ENCODE measurements around the gene SSH2. TPM values are rescaled to one million over a fixed set of nuclear protein-coding genes. Genes with fewer than 3 reads are reported as not detected.

Gene SSH2
- total and polyA plus RNA-seq, 9 of the 15 experiments (the other 6 are each of a cell fraction or from before 2014, with no cell fraction given): 3.9 to 16.1 (median 10.2) TPM

- TF ChIP-seq REST (IDR thresholded peaks at IDR 0.05; ENCODE audit: borderline replicate concordance) (no peak), REST (CRISPR knock-in tag; IDR thresholded peaks at IDR 0.05; ENCODE audit: low read depth) (no peak), MAFF (IDR thresholded peaks at IDR 0.05; ENCODE audit: low read length) (peak; percentile 79), EHMT2 (IDR thresholded peaks at IDR 0.05) (no peak), RBM25 (IDR thresholded peaks at IDR 0.05; ENCODE audit: low read depth, low read length, severe bottlenecking) (no peak), RHOXF2B (CRISPR knock-in tag; conservative IDR thresholded peaks at IDR 0.05) (no peak), C11orf30 (IDR thresholded peaks at IDR 0.05; ENCODE audit: low read depth) (peak; percentile 94), NFXL1 (CRISPR knock-in tag; IDR thresholded peaks at IDR 0.05) (no peak), SREBF1 (IDR thresholded peaks at IDR 0.05; ENCODE audit: borderline replicate concordance, low read depth, low read length) (no peak), ATF4 (CRISPR knock-in tag; IDR thresholded peaks at IDR 0.05) (no peak), HDAC6 (IDR thresholded peaks at IDR 0.05; ENCODE audit: low read depth, low read length) (no peak), ZBTB7A (IDR thresholded peaks at IDR 0.05; ENCODE audit: borderline replicate concordance, control insufficient read depth, low read depth, low read length) (no peak), ZNF316 (IDR thresholded peaks at IDR 0.05) (peak; percentile 96), MLX (CRISPR knock-in tag; conservative IDR thresholded peaks at IDR 0.05) (no peak), RBM34 (IDR thresholded peaks at IDR 0.05; ENCODE audit: borderline replicate concordance, insufficient read depth, low read length) (no peak), ZBTB33 (CRISPR knock-in tag; IDR thresholded peaks at IDR 0.05) (no peak), CTBP1 (IDR thresholded peaks at IDR 0.05; ENCODE audit: borderline replicate concordance) (no peak)
Observed at GRCh38 chr17:29782917-29783316, 147.1 kb downstream of the SSH2 start (continued).
